ENCODE data around the gene OR3A2.

GRCh38 chr17:3276126-3276525, 110.0 kb downstream of the OR3A2 start:
- TF ChIP-seq, protein P1, sequence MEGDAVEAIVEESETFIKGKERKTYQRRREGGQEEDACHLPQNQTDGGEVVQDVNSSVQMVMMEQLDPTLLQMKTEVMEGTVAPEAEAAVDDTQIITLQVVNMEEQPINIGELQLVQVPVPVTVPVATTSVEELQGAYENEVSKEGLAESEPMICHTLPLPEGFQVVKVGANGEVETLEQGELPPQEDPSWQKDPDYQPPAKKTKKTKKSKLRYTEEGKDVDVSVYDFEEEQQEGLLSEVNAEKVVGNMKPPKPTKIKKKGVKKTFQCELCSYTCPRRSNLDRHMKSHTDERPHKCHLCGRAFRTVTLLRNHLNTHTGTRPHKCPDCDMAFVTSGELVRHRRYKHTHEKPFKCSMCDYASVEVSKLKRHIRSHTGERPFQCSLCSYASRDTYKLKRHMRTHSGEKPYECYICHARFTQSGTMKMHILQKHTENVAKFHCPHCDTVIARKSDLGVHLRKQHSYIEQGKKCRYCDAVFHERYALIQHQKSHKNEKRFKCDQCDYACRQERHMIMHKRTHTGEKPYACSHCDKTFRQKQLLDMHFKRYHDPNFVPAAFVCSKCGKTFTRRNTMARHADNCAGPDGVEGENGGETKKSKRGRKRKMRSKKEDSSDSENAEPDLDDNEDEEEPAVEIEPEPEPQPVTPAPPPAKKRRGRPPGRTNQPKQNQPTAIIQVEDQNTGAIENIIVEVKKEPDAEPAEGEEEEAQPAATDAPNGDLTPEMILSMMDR (IDR thresholded peaks at IDR 0.05) = no peak
- no peak for TF ChIP-seq POLR2A (IDR thresholded peaks at IDR 0.05)
